HL-60 (cell line): ENCODE data around the gene GSTP1.

ENCODE experiments used
- GABPA ChIP-seq: IDR thresholded peaks from 2 replicates; pipeline ENCODE4 v1.6.1; 2012; ENCODE audit warnings: low read depth
- TF ChIP-seq, protein P1 (sequence below): IDR thresholded peaks from one replicate; pipeline ENCODE4 v1.5.1; 2011; ENCODE audit warnings: low read length, control low read depth, inconsistent platforms; ENCODE audit not compliant: insufficient read depth

DNA sequence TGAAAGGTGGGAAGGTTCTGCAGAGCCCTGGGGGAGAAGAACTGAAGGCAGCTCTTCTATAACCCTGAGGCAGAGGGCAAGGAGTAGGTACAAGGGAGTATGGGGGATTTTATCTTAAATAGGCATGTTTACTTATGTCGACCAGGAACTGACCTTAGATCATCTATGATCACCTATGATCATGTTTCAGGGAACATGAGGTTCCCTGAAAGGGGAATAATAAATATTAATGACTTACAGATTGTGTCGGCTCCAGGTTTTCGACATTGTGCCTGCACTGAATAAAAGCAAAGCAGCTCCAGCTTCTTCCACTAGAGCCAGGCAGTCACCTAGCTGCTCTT, 9.9 kb downstream of the GSTP1 start:
- TF ChIP-seq, protein P1, sequence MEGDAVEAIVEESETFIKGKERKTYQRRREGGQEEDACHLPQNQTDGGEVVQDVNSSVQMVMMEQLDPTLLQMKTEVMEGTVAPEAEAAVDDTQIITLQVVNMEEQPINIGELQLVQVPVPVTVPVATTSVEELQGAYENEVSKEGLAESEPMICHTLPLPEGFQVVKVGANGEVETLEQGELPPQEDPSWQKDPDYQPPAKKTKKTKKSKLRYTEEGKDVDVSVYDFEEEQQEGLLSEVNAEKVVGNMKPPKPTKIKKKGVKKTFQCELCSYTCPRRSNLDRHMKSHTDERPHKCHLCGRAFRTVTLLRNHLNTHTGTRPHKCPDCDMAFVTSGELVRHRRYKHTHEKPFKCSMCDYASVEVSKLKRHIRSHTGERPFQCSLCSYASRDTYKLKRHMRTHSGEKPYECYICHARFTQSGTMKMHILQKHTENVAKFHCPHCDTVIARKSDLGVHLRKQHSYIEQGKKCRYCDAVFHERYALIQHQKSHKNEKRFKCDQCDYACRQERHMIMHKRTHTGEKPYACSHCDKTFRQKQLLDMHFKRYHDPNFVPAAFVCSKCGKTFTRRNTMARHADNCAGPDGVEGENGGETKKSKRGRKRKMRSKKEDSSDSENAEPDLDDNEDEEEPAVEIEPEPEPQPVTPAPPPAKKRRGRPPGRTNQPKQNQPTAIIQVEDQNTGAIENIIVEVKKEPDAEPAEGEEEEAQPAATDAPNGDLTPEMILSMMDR, result no peak
- TF ChIP-seq GABPA, result no peak
